ENCODE results near the gene PLA2G4A. TPM values are rescaled to one million over a fixed set of nuclear protein-coding genes. Genes with fewer than 3 reads are reported as not detected.

Gene PLA2G4A
- total RNA-seq, 3 donors from 2014 or later = 5.3 to 26.8 (median 6.9) TPM

- intact Hi-C loops (cut with DNase I, micrococcal nuclease) = no loop called here
- no peak for TF ChIP-seq CTCF (IDR thresholded peaks at IDR 0.05)
- DNase-seq = no peak
- ATAC-seq = no peak
- H3K9me3 ChIP-seq = no peaks in the 10 kb centered on the region
- no peaks in the 10 kb centered on the region for H3K36me3 ChIP-seq (ENCODE audit: low read depth)
- H3K4me1 ChIP-seq (ENCODE audit: low read depth) = peaks cover 5% of the 10 kb centered on the region
- H3K4me3 ChIP-seq = no peak overlapping the region
Measured at GRCh38 chr1:186831168-186831567, 2.4 kb downstream of the PLA2G4A start.

DNA sequence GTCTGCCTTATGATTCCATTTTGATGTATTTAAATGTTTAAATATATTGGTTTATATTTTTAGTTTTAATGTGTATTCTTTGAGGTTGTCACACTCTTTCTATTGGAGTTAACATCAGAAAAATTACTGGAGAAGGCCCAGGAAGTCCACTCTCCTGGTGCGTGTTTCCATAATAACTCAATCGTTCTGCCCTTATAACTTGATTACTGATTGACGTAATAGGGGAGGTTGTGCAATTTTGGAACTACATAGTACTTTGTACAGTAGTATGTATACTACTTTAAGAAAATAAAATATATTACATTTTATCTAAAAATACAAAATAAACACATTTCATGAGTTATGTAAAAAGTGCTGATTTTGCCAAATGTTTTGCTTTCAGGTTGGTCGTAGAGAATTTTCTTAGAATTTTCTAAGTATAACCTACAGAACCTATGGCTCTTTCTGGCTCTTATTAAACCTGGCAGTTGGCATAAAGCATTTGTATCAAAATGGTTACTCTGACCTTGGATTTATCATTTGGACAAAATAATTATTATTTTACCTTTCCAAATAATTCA is 5.7 kb downstream of the PLA2G4A start:
- Histone ChIP-seq H3K9me3 (no peaks in the 10 kb centered on the region), H3K4me3 (no peak overlapping the region), H3K4me1 (ENCODE audit: low read depth) (peaks cover 7% of the 10 kb centered on the region), H3K36me3 (ENCODE audit: low read depth) (no peaks in the 10 kb centered on the region)
- intact Hi-C loops (cut with DNase I, micrococcal nuclease) = no loop called here
- TF ChIP-seq CTCF (IDR thresholded peaks at IDR 0.05) = no peak
- ATAC-seq = no peak
- DNase-seq = no peak

DNA sequence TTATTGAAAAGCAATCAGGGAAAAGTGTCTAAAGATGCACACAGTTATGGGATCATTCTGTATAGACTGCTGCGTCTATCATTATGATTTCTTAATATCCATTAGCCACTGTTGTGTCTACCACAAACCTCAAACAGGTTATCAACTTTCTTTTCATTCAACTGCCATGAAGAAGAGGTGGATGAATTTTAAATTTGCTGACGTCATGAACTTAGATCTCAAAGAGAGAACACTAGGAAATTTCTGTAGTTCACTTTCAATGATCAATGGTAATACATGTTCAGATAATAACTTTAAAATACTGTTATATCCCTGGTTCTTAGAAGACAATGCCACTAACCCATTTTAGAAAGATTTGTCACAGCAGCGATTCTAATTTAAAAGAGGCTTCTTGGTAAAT is 6.7 kb downstream of the PLA2G4A start:
- Histone ChIP-seq H3K4me3 (no peak overlapping the region), H3K4me1 (ENCODE audit: low read depth) (peaks cover 4% of the 10 kb centered on the region), H3K9me3 (no peaks in the 10 kb centered on the region), H3K36me3 (ENCODE audit: low read depth) (no peaks in the 10 kb centered on the region)
- intact Hi-C loops (cut with DNase I, micrococcal nuclease) = no loop called here
- no peak for TF ChIP-seq CTCF (IDR thresholded peaks at IDR 0.05)
- no peak for ATAC-seq
- DNase-seq = no peak

- intact Hi-C loops (cut with DNase I, micrococcal nuclease) = no loop called here
- ATAC-seq (no peak), DNase-seq (no peak)
- Histone ChIP-seq H3K9me3 (no peaks in the 10 kb centered on the region), H3K4me1 (ENCODE audit: low read depth) (peaks cover 4% of the 10 kb centered on the region), H3K4me3 (no peak overlapping the region), H3K36me3 (ENCODE audit: low read depth) (no peaks in the 10 kb centered on the region)
- TF ChIP-seq CTCF (IDR thresholded peaks at IDR 0.05) = no peak
Measured at GRCh38 chr1:186837806-186838205, 9.1 kb downstream of the PLA2G4A start.

DNA sequence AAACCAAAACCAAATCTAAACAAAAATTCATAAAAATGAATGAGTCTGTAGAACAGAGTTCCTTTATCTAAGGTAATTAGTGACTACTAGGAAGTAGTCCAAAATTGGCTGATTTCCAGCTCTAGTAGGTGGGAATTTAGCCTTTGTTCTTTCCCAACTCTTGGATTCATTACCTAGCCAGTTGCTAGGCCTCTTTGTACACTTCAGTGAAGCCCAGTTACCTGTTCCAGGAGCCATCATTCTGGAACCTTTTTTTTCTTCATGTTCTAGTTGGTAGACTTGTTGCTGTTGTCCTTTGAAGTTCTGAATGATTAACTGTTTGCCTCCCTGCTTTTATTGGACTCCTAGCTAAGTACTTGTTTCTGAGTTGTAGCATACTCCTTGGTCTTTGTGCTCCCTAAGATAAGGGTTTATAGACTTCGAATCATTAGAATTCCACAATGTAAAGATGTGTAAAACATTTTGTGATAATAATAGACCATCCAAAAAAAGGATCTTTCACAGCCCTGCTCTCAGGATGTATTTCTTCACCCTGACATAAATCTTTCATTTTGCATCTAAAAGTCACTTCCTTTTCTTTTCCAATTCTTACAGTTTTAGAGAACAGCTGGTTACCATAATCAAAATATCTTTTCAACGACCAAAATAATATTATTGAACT is 9.8 kb downstream of the PLA2G4A start:
- H3K4me3 ChIP-seq = no peak overlapping the region
- no peaks in the 10 kb centered on the region for H3K9me3 ChIP-seq
- ATAC-seq (peak; percentile 19), DNase-seq (no peak)
- TF ChIP-seq CTCF (IDR thresholded peaks at IDR 0.05) = no peak
- peaks cover 4% of the 10 kb centered on the region for H3K4me1 ChIP-seq (ENCODE audit: low read depth)
- H3K36me3 ChIP-seq (ENCODE audit: low read depth) = no peaks in the 10 kb centered on the region
- intact Hi-C loops (cut with DNase I, micrococcal nuclease) = no loop called here

Data from mucosa of descending colon (tissue), 3 donors.